CD4-positive, alpha-beta T cell treated with Interferon alpha-2 for 1 hour (primary cell): ENCODE measurements around the gene VGLL2.
"Not testable (repeated sequence)": the region's sequence is repeated elsewhere in the genome, so short reads cannot be mapped to it uniquely, and the experiment has no call there.

ENCODE experiments used
- DNase-seq, 2 donors: peaks; one replicate each; pipeline ENCODE4 v3.0.0-alpha.2; 2020 to 2022

The VGLL2 gene, protein sequence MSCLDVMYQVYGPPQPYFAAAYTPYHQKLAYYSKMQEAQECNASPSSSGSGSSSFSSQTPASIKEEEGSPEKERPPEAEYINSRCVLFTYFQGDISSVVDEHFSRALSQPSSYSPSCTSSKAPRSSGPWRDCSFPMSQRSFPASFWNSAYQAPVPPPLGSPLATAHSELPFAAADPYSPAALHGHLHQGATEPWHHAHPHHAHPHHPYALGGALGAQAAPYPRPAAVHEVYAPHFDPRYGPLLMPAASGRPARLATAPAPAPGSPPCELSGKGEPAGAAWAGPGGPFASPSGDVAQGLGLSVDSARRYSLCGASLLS

DNA sequence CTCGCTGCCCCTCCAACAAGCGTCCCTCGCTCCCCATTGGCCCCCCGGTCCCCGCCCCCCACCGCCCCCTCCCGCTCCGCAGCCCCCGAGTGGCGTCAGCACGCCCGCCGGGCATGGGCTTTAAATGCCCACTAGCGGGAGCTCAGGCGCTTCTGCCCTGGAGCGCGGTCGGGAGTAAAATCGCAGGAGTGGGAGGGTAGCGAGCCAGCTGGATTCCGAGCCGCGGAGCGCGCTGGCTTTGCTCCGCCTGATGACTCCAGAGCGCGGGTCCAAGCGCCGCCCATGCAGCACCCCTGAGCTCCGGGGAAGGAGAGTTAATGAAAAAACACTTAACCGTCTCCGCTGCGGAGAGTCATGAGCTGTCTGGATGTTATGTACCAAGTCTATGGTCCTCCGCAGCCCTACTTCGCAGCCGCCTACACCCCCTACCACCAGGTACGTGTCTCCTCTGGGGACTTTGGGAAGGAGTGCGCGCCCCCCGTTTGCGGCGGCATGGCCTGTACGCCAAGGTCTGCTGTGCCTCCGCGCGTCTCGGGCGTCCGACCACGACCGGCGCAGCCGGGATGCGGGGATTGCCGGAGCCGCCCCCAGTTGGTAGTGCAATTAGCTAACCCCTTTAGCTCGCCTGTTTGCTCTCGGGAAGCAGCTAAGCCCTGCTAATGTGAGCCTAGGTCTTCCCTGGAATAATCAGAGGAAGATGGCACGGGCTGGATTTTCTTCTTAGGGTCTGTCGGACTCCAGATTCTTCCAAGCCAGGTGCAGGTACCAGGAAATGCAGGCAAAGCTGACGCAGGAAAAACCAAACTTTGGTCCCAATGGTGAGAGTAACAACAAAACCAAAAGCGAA lies at the start of gene VGLL2:
Gene VGLL2 (plus strand): TSS at position 149 of the 847 bp plus-strand sequence. CDS start 206 bp downstream, at position 355.
- no peak for DNase-seq

DNA sequence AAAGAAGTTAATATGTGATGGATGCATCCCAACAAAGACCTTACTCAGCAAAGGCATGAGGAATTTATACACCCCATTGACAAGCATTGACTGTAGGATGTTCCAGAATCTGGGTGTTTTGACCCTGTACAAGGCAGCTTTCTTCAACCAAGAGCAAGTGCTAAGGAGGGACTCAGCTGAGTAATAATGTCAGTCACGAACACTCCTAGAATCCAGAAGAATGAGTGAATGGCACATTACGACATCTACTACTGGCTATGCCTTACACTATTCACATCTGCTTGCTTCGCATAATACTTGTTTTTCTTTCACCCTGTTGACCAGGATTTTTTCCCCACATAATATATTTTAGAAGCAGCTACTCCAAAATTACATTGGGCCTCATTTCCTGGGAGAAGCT lies 42.5 kb upstream of the VGLL2 start:
- no peak for DNase-seq

DNA sequence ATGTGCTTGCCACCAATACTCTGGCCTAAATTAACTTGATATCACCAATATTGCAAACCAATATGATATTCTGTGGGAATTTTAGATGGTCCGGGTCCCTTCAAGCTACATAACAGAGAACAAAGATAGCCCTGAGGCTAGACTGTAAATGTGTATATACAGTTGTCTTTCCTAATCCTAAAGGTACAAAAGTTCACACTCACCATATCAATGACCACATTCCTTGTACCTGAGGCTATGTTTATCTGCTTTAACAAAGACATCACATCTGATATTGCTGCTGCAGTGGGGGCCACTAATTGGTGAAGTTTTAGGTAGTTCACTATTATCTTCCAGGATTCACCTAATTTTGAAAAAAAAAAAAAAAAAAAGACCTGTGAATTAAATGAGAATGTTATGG lies 38.6 kb upstream of the VGLL2 start:
- DNase-seq = no peak

DNA sequence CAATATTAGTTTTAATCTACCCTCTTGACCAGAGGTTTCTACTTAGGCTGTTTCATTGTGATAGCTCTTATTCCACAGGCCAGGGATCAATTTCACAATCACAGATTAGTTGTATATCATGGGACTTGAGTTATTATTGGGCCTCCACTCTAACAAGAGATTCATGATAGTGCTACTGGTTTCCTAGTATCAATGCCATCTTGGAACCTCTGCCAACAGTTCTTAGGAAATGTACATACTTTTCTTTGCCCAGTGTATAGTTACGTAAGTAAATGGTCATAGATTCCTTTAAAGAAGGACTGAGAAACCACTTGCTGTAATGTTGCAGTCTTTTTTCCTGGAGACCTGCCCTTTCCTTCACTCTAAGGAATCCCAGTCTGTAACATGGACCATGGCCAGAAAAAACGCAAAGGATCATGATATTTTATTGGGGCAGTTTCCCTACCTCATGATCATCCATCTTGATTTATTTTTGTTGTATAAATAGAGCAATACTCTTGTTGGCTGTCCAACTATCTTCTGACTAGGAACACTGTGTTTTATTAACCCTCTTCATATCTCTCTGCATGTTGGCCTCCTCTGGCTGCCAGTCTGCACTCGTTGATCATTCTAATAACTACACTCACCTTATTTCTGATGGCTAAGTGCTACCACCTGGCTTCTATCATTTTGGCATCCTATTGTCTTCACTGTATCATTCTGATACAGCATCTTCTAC lies 38.0 kb upstream of the VGLL2 start:
- DNase-seq = no peak

DNA sequence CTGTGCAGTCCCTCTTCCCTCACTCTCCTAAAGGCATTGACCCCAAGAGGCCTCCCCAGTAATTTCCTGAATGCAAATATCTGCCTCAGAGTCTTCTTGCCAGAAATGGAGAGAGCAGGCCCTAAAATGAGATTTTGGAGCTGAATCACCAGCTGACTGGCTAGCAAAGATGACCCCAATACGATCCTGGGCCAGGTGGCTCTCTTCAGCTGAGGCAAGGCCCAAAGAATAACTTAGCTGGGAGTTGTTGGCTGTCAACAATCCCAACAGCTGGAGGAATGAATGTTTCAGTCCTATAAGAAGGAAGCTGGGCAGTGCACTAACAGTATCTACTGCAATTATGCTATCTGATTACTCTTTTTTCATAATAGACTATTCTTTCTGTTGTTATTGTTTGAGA lies 37.2 kb upstream of the VGLL2 start:
- no peak for DNase-seq

DNA sequence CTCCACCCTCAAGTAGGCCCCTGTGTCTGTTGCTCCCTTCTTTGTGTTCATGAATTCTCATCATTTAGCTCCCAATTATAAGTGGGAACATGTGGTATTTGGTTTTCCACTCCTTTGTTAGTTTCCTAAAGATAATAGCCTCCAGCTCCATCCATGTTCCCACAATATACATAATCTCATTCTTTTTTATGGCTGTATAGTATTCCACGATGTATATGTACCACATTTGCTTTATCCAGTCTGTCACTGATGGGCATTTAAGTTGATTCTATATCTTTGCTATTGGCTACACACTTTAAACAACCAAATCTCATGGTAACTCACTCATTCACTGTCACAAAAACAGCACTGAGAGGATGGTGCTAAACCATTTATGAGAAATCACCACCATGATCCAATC lies 35.5 kb upstream of the VGLL2 start:
- DNase-seq = no peak

DNA sequence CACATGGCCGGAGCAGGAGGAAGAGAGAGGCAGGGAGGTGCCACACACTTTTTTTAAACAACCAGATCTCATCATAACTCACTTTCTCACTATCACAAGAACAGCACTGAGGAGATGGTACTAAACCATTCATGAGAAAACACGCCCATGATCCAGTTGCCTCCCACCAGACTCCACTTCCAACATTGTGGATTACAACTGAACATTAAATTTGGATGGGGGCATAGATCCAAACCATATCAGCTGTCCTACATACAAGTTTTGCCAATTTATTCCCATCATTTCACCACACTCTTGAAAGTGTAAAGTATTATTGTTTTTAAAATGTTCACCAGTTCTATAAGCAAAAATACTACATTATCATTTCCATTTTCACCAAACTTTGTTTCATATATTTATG lies 33.9 kb upstream of the VGLL2 start:
- no peak for DNase-seq

DNA sequence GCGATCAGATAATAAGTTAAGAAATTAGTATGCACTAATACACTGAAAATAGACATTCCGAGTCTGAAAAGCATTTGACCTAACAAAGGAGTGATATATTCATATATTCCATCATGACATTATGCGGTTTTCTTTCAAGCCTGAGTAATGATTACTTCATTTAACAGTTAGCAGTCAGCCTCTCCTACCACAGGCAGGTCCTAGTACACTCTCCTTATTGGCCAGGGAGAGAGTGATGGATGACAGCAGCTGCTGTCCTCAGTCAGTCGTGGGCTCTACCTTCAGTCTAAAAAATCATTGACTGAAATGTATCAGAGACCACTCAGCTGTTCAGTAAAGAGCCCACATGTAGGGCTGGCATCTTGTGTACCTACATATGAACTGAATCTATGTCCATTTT lies 33.2 kb upstream of the VGLL2 start:
- no peak for DNase-seq

DNA sequence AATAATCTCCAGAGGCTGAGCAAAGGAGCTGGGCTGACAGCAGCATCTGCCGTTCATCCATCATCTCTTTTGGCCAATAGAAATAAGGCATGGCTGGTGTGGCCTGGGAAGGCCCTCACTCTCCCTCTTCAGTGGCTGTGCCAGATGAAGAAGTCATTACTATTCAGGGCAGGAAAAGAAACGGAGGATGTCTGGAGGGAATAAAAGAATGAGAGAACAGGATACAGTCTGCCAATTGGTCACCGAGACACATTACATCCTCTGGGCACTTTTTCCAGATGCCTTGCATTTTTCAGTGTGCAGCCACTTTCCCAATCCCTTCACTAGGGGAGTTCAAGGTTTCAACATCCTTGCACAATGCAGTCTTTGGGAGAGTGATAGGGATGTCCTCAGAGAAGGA lies 32.2 kb upstream of the VGLL2 start:
- no peak for DNase-seq

DNA sequence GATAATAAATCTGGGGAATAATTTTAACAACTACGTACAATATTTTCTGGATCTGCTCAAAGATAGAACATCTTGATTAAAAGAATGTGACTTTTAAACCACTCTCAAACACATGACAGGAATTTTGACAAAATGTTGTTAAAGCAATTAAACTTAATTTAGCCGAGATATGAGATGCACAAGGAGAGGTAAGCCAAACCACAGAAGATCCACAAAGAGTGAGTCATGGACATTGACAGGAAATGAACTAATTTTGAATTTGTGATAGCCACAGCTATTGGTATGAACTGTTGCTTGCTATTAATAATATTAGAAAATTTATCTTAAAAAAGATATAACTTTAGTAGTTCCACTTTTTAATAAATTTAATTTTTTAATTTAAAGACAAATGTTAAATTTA lies 27.8 kb upstream of the VGLL2 start:
- DNase-seq = no peak

DNA sequence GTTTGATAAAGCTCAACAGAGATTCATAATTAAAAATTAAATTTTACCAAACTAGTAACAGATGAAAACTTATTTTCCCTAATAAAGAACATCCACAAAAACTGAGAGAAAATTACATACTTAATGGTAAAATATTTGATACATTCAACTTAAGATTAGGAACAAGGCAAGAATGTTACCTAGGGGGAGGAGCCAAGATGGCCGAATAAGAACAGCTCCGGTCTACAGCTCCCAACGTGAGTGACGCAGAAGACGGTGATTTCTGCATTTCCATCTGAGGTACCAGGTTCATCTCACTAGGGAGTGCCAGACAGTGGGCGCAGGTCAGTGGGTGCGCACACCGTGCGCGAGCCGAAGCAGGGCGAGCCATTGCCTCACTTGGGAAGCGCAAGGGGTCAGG lies 20.8 kb upstream of the VGLL2 start:
- not testable (repeated sequence) for DNase-seq

DNA sequence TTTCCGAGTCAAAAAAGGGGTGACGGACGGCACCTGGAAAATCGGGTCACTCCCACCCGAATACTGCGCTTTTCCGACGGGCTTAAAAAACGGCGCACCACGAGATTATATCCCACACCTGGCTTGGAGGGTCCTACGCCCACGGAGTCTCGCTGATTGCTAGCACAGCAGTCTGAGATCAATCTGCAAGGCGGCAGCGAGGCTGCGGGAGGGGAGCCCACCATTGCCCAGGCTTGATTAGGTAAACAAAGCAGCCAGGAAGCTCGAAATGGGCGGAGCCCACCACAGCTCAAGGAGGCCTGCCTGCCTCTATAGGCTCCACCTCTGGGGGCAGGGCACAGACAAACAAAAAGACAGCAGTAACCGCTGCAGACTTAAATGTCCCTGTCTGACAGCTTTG lies 20.4 kb upstream of the VGLL2 start:
- not testable (repeated sequence) for DNase-seq

DNA sequence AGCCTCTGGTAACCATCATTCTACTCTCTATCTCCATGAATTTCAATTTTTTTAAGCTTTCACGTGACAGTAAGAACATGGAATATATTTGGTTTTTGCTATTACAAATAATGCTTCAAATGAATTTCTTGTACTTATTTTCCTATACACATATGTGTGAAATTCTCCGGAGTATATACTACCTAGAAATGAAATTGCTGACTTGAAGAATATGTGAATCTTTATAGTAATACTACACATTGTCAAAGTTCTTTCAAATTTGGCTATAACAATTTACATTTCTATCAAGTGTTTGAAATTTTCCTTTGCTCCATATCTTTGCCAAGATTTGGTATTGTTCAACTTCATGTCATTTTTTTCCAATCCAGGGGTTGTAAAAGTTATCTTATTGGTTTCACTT lies 11.6 kb upstream of the VGLL2 start:
- no peak for DNase-seq

DNA sequence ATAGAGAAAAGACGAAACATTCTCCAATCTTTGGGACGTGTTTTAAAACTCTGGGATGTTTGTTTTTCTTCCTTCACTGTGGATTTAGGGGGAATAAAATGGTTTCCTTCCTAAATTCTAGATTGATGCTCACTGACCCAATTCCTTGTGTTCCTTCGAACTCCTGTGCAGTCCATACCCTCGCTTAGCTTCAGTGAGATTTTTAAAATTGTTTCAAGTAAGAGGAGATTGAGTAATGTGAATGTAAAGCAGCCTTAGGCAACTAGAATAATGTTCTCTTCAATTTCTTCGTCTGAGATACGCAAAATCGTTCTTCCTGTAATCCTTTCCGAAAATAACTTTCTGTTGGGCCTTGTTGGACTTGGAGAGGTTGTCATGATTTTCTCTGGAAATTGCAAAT lies 2.6 kb upstream of the VGLL2 start:
- no peak for DNase-seq

DNA sequence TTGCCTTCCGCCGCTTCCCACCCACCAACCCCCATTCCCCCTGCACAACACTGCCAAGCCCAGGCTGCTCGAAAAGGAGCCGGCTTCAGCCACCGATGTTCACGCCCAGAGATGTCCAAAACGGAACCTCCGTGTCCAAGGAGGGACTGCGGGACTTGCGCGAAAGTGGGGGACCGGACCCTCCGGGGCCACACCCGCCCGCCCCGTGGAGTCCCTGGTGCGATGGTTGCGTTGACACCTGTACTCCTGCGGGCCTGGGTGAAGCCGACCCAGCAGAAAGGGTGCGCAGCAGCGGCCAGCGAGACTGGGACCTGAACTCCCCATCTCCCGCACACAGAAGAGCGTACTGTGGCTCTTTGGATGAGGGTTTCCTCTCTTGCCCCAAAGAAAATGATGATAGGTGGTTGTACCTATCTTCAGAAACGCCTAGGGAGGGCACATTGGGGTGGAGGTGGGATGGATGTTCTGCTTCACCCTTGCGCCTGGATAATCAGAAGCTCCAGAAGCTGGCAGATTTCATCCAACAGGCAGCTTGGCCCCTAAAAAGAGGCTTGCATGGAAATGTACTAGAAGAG lies 1.9 kb upstream of the VGLL2 start:
- no peak for DNase-seq

DNA sequence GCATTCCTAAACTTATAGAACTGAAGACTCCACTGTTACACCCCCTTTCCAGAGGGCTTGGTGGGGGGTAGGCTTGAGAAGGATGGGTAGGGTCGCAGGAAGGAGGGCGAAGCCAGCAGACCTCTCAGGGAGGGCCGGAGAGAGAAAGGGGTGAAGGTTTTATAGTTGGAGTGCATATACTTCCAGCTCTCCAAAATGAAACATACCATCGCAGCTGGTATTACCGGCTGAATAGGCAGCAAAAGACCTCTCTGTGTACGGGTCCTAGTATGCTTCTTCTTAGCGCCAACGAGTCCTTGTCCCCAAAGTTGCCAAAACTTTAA lies 1.0 kb upstream of the VGLL2 start:
- no peak for DNase-seq

DNA sequence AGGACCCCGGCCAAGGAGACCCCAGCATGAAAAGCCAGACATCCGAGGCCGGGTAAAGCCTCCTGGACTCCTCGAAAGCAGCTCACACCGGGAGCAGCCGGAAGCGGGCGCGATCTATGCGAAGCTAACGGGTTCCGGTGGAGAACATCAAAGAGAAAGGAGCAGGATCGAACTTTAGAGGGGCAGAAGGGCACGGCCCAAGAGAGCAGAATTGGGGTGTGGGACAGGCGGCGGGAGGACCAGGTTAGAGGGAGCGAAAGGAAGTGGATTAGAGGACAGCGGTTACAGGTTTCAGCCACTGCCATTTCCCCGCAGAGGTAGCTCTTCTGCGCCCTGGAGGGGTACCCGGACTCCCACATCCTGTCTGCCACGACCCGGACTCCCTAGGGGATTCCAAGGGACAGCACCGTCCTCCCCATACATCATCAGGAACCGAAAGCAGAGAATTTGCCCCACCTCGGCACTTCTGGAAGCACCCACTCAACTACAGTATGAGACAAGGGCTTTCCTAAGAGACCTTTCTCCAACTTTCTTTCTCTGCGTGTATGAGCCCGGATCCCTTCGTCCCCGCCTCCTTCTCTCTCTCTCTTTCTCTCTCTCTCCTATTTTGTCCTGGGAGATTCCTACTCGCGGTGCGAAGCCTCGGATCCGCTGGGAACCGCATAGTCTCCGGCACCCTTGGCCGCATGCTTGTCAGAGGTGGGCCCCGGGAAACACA lies 507 bp upstream of the VGLL2 start:
- no peak for DNase-seq

DNA sequence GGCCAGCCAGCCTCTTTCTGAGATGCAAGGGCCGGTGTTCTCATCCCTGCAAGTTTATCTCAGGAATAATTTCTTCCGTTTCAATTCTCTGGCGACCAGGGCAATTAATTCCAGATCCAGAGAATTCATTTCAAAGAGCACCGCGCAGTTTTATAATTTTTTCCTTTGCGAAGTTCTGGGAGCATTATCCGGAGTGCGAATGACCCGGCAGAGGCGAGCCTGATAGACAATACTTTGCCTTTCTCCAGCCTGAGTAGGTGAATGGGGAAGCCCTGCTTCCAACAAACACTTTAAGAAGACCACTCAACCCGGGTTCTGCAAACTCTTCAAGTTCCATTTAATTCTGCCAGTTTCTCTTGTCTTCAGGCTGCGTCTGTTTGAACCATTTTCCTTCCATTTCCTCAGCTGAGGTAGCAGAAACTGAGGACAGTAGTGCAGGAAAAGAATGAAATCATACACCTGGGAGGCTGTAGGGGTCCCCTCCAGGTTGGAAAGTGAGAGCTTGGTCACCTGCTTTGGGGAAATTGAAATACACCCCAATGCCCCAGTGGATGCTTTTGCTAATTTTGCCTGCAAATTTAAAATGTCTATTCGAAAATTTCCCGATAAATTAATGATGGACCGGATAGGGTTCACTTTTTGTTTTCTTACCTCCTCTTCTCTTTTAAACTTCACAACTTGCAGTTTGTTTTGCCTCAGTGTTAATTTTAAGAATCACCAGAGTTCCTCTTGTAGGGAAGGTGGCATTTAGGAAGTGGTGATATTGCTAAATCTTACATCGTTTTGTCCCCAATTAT lies 1.1 kb downstream of the VGLL2 start:
- DNase-seq = no peak

DNA sequence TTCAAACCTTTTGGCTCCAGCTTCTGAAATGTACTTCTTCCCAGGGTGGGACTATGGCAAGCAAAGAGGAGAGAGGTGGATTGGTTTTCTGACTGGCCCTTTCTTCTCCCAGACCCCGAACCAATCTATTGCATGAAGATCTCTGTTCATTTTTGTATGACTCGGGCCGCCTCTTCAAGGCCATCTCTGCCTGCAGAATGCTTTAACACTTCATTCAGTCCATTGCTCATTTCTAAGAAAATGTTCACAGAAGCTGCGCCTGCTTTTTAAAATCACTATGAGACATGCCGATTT lies 1.6 kb downstream of the VGLL2 start:
- DNase-seq = no peak

DNA sequence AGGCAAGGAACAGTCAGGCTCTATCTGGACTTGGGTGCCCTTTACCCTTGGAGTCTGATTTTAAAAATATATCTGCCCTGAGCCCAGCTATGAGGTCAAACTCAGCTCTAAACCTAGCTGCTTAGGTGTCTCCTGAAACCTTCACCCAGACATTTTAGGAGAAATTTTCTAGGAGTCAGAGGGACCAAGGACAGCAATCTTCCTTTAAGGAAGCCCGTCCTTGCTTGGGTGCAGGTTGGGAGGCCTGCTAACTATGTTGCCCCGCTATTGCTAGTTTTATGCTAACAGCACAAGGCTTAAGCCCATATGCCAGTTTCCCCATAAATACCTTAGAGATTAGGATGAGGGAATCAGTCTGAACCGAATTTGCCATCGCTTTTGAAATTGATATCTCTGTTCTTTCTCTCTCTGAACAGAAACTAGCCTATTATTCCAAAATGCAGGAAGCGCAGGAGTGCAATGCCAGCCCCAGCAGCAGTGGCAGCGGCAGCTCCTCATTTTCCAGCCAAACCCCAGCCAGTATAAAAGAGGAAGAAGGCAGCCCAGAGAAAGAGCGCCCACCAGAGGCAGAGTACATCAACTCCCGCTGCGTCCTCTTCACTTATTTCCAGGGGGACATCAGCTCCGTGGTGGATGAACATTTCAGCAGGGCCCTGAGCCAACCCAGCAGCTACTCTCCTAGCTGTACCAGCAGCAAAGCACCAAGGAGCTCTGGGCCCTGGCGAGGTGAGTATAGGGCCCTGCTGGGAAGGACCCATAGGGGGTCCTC lies 2.6 kb downstream of the VGLL2 start:
- DNase-seq = no peak

DNA sequence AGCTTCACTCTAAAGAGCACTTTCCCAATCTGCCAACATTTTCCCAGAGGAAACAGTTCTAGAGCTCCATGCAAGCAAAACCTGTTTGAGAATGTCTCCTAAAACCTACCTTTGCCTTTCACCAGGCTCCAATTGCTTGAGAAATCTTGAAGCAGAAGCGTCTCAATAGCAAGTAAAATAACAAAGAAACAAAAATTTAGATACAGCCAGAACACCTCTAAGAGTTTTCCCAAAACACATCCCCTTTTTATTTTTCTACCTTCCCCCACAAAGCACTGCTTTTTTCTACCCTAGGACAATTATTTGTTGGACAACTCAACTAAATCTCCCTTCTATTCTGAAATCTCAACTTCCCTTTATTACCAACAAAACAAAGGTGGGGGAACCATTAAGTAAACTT lies 3.6 kb downstream of the VGLL2 start:
- DNase-seq = no peak
